ENCODE results near the gene ADRA2C.

GRCh38 chr4:3809451-3810110 lies 43.4 kb downstream of the ADRA2C start:
- no peak for TF ChIP-seq SIN3A (IDR thresholded peaks at IDR 0.05; ENCODE audit: borderline replicate concordance, insufficient read depth, low read depth, low read length)
- TF ChIP-seq CTCF (IDR thresholded peaks at IDR 0.05): no peak
- no peak for TF ChIP-seq POLR2AphosphoS5 (IDR thresholded peaks at IDR 0.05; ENCODE audit: low read depth, low read length)

All from Panc1 (cell line).